Prostate gland (tissue), 2 donors: ENCODE results near the gene CERS6. TPM values are rescaled to one million over a fixed set of nuclear protein-coding genes. Genes with fewer than 3 reads are reported as not detected.

Experiments used
- DNase-seq: peaks from one replicate; pipeline ENCODE4 v3.0.0-alpha.2; 2019; ENCODE audit warnings: low spot score
- H3K27ac ChIP-seq, 2 donors: fragments of 200-600 bp; sonication (generic); 2 replicates each; pipeline ENCODE4 v1.5.1; 2017 to 2019
- H3K27me3 ChIP-seq: fragments of 200-600 bp; sonication (generic); replicated peaks from 2 replicates; pipeline ENCODE4 v1.5.1; 2019; ENCODE audit not compliant: insufficient read depth
- H3K36me3 ChIP-seq, 2 donors: fragments of 200-600 bp; sonication (generic); 1 replicate in 1 of 2; 2 replicates in 1 of 2; pipeline versions ENCODE4 v1.5.1 to v1.8.1; 2017 to 2019
- H3K4me1 ChIP-seq: fragments of 200-600 bp; sonication (generic); replicated peaks from 2 replicates; pipeline ENCODE4 v1.5.1; 2019
- H3K4me3 ChIP-seq, 2 donors: fragments of 200-600 bp; sonication (generic); 2 replicates each; pipeline ENCODE4 v1.5.1; 2017 to 2019
- H3K9me3 ChIP-seq: fragments of 200-600 bp; sonication (generic); 2 replicates; pipeline ENCODE4 v1.5.1; 2017
- CTCF ChIP-seq, 4 experiments: fragments of 200-600 bp in 2 of 4; fragments of 450-650 bp in 2 of 4; sonication (generic) in 2 of 4; IDR thresholded peaks; 1 replicate in 3 of 4; 2 replicates in 1 of 4; pipeline ENCODE4 v1.5.1; 2016 to 2019; ENCODE audit warnings: antibody characterized with exemption in 4 of 4, mild to moderate bottlenecking in 2 of 4, moderate library complexity in 2 of 4
- POLR2A ChIP-seq: fragments of 450-650 bp; IDR thresholded peaks from one replicate; pipeline ENCODE4 v1.6.1; 2016; ENCODE audit warnings: antibody characterized with exemption, mild to moderate bottlenecking
- POLR2AphosphoS5 ChIP-seq: sonication (generic); formaldehyde crosslinking; IDR thresholded peaks from one replicate; pipeline ENCODE4 v1.6.1; 2017; ENCODE audit warnings: antibody characterized with exemption
- WGBS: methylation state at CpG from one replicate; pipeline ENCODE4 v1.1.5; 2018; 5-methylcytosine and 5-hydroxymethylcytosine counted together
- intact Hi-C: fragments of 100-400 bp; cut with DNase I; formaldehyde crosslinking; loops from one replicate; pipeline ENCODE4 v1.14.2; 2022
- total RNA-seq, 2 donors: library from RNA; depleted of rRNA; stranded (reverse); fragments of >200 nt; gene quantifications; one replicate each; pipeline ENCODE4 v1.1.0, GENCODE V29; 2016

Gene CERS6
- total RNA-seq, 2 donors from 2014 or later = 30.1 to 67.8 TPM

GRCh38 chr2:168529900-168530561, 74.0 kb downstream of the CERS6 start:
- TF ChIP-seq CTCF (IDR thresholded peaks at IDR 0.05) (no peak), POLR2A (no peak), POLR2AphosphoS5 (no peak)
- H3K27me3 ChIP-seq = no peaks in the 10 kb centered on the region
- no peaks in the 10 kb centered on the region for H3K36me3 ChIP-seq
- 53% methylated on average over 8 of the region's 8 CpGs for WGBS
- no peak for DNase-seq
- H3K9me3 ChIP-seq = no peaks in the 10 kb centered on the region
- peak overlapping the region in 1 of 2 donors; percentile 35 for H3K27ac ChIP-seq
- H3K4me1 ChIP-seq = peaks cover 7% of the 10 kb centered on the region
- H3K4me3 ChIP-seq = no peak overlapping the region
- intact Hi-C loops = loop anchor here (5.0 to 10.0 kb wide), 2 partner anchors 102 to 135 kb away; no protein-coding TSS in a partner anchor

GRCh38 chr2:168530982-168531622, 75.0 kb downstream of the CERS6 start:
- H3K4me3 ChIP-seq = no peak overlapping the region
- WGBS = 91% methylated on average over 4 of the region's 4 CpGs
- H3K36me3 ChIP-seq = no peaks in the 10 kb centered on the region
- no peak overlapping the region for H3K27ac ChIP-seq
- peaks cover 4% of the 10 kb centered on the region for H3K4me1 ChIP-seq
- H3K9me3 ChIP-seq = no peaks in the 10 kb centered on the region
- no peak for DNase-seq
- TF ChIP-seq POLR2AphosphoS5 = peak; percentile 23
- no peak for TF ChIP-seq CTCF (IDR thresholded peaks at IDR 0.05)
- no peak for TF ChIP-seq POLR2A
- no peaks in the 10 kb centered on the region for H3K27me3 ChIP-seq
- intact Hi-C loops = loop anchor here (10.0 kb wide), 1 partner anchor 134 kb away; no protein-coding TSS in a partner anchor

GRCh38 chr2:168534926-168535325, 78.9 kb downstream of the CERS6 start:
- intact Hi-C loops = loop anchor here (10.0 kb wide), 1 partner anchor 130 kb away; no protein-coding TSS in a partner anchor
- Histone ChIP-seq H3K4me3 (no peak overlapping the region), H3K36me3 (no peaks in the 10 kb centered on the region), H3K4me1 (no peaks in the 10 kb centered on the region), H3K27me3 (no peaks in the 10 kb centered on the region), H3K9me3 (no peaks in the 10 kb centered on the region), H3K27ac (no peak overlapping the region)
- 96% methylated on average over 6 of the region's 7 CpGs for WGBS
- no peak for DNase-seq
- TF ChIP-seq CTCF (IDR thresholded peaks at IDR 0.05) (no peak), POLR2AphosphoS5 (no peak), POLR2A (no peak)

GRCh38 chr2:168536925-168537466, 80.9 kb downstream of the CERS6 start:
- 94% methylated on average over 2 of the region's 2 CpGs for WGBS
- H3K4me3 ChIP-seq = no peak overlapping the region
- H3K27ac ChIP-seq = no peak overlapping the region
- no peak for DNase-seq
- no peaks in the 10 kb centered on the region for H3K27me3 ChIP-seq
- no peaks in the 10 kb centered on the region for H3K9me3 ChIP-seq
- H3K4me1 ChIP-seq = no peaks in the 10 kb centered on the region
- intact Hi-C loops = loop anchor here (10.0 kb wide), 1 partner anchor 128 kb away; no protein-coding TSS in a partner anchor
- TF ChIP-seq CTCF (IDR thresholded peaks at IDR 0.05) = no peak
- TF ChIP-seq POLR2AphosphoS5 = no peak
- no peak for TF ChIP-seq POLR2A
- no peaks in the 10 kb centered on the region for H3K36me3 ChIP-seq
